Esophagus muscularis mucosa (tissue), 4 donors: ENCODE measurements around the gene SPTSSB.

Experiments used
- CTCF ChIP-seq, 3 experiments: fragments of 200-600 bp in 2 of 3; fragments of 450-650 bp in 1 of 3; sonication (generic) in 2 of 3; IDR thresholded peaks; one replicate each; pipeline ENCODE4 v1.5.1; 2017 to 2019; ENCODE audit warnings: antibody characterized with exemption in 3 of 3, mild to moderate bottlenecking in 2 of 3, moderate library complexity in 1 of 3
- EP300 ChIP-seq: sonication (generic); formaldehyde crosslinking; IDR thresholded peaks from one replicate; pipeline ENCODE4 v1.6.1; 2017; ENCODE audit warnings: antibody characterized with exemption
- POLR2A ChIP-seq: fragments of 450-650 bp; IDR thresholded peaks from one replicate; pipeline ENCODE4 v1.6.1; 2017; ENCODE audit warnings: antibody characterized with exemption, moderate library complexity, mild to moderate bottlenecking, low read depth

GRCh38 chr3:161403251-161403650, 31.9 kb upstream of the SPTSSB start:
- TF ChIP-seq EP300 (no peak), CTCF (IDR thresholded peaks at IDR 0.05) (no peak), POLR2A (no peak)
